ENCODE results near the gene CAMTA2. TPM values are rescaled to one million over a fixed set of nuclear protein-coding genes. Genes with fewer than 3 reads are reported as not detected.
A peak's percentile ranks its signal among the peaks of the same experiment; 100 is the strongest.

Gene CAMTA2
- total and polyA plus RNA-seq, 9 of the 15 experiments (the other 6 are each of a cell fraction or from before 2014, with no cell fraction given) = 0.24 to 25.1 (median 6.3) TPM

GRCh38 chr17:4966844-4967538 lies 20.5 kb downstream of the CAMTA2 start (continued):
- TF ChIP-seq, protein P1, sequence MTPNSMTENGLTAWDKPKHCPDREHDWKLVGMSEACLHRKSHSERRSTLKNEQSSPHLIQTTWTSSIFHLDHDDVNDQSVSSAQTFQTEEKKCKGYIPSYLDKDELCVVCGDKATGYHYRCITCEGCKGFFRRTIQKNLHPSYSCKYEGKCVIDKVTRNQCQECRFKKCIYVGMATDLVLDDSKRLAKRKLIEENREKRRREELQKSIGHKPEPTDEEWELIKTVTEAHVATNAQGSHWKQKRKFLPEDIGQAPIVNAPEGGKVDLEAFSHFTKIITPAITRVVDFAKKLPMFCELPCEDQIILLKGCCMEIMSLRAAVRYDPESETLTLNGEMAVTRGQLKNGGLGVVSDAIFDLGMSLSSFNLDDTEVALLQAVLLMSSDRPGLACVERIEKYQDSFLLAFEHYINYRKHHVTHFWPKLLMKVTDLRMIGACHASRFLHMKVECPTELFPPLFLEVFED (CRISPR knock-in tag; conservative IDR thresholded peaks at IDR 0.05) = no peak
- TF ChIP-seq SUPT5H (IDR thresholded peaks at IDR 0.05) (no peak; the same call in 1 of the 2 replicates), TEAD4 (IDR thresholded peaks at IDR 0.05; ENCODE audit: low read length) (peak; percentile 74), TEAD4 (CRISPR knock-in tag; IDR thresholded peaks at IDR 0.05; ENCODE audit: borderline replicate concordance) (no peak), CHD1 (IDR thresholded peaks at IDR 0.05; ENCODE audit: low read length) (no peak), USF2 (CRISPR knock-in tag; IDR thresholded peaks at IDR 0.05) (peak; percentile 37), SRSF9 (IDR thresholded peaks at IDR 0.05; ENCODE audit: borderline replicate concordance, low read depth, low read length) (no peak), CBFA2T3 (IDR thresholded peaks at IDR 0.05) (no peak), EP300 (IDR thresholded peaks at IDR 0.05; ENCODE audit: low read length) (no peak), LARP7 (IDR thresholded peaks at IDR 0.05) (no peak), PHF21A (IDR thresholded peaks at IDR 0.05; ENCODE audit: borderline replicate concordance, low read depth) (no peak), ZNF184 (CRISPR knock-in tag; IDR thresholded peaks at IDR 0.05) (no peak), NR2C2 (CRISPR knock-in tag; IDR thresholded peaks at IDR 0.05) (no peak; the same call in 1 of the 2 replicates), NR2C2 (tag; IDR thresholded peaks at IDR 0.05) (peak; percentile 84), PRDM10 (IDR thresholded peaks at IDR 0.05; ENCODE audit: partially characterized antibody) (no peak), NFYB (IDR thresholded peaks at IDR 0.05; ENCODE audit: extremely low read depth, insufficient read length) (peak; percentile 94), FOXK2 (conservative IDR thresholded peaks at IDR 0.05 in 1 of 2, IDR thresholded peaks at IDR 0.05 in 1 of 2; ENCODE audit: low read depth in 2 of 2) (peak; percentile 58 to 69; a peak in 2 of 4 replicates), E2F6 (IDR thresholded peaks at IDR 0.05; ENCODE audit: borderline replicate concordance in 1 of 2, extremely low read depth in 1 of 2, insufficient read depth in 1 of 2, insufficient read length in 1 of 2, low read depth in 1 of 2, low read length in 1 of 2, poor library complexity in 1 of 2, severe bottlenecking in 1 of 2) (peak in 1 of 2 experiments; percentile 72), POLR2G (IDR thresholded peaks at IDR 0.05; ENCODE audit: low read depth, low read length) (peak; percentile 82), ILK (tag; IDR thresholded peaks at IDR 0.05; ENCODE audit: borderline replicate concordance, low read depth) (no peak)
